K562 (cell line): ENCODE measurements around the gene AGAP3. TPM values are rescaled to one million over a fixed set of nuclear protein-coding genes. Genes with fewer than 3 reads are reported as not detected.

ENCODE experiments used
- ATAC-seq: fragments of 200-7000 bp; cut with Tn5 transposase; 3 replicates; pipeline ENCODE4 v1.9.1; 2020; ENCODE audit warnings: moderate library complexity
- BruUV-seq: library from RNA; stranded (reverse); fragments of 400-500 nt; replicated peaks from 2 replicates; lab custom pipeline; 2021; lab: Mats Ljungman, UMichigan
- CTCF ChIA-PET: fragments of 300-600 bp; formaldehyde crosslinking; extraction: SDS; loops from one replicate; lab custom pipeline; 2021; ENCODE audit warnings: low intra/inter-chr PET ratio; lab: Yijun Ruan, JAX
- POLR2A ChIA-PET: fragments of 300-600, 350-650 bp; sonication (Branson Sonifier 250); formaldehyde crosslinking; extraction: SDS; loops from one replicate; lab custom pipeline; 2021; ENCODE audit warnings: antibody characterized with exemption, inconsistent platforms; lab: Yijun Ruan, JAX
- DNase-seq, 4 experiments: peaks; one replicate each; pipeline versions ENCODE4 v3.0.0 to v3.0.0-alpha.2; 2011 to 2018; ENCODE audit warnings: low spot score in 3 of 4, mixed read lengths in 3 of 4; ENCODE audit errors: extremely low read depth in 1 of 4
- FAIRE-seq: peaks from 2 replicates; lab custom pipeline; 2011; peaks lifted over from hg19 to GRCh38; lab: Jason Lieb, UNC
- H2AFZ ChIP-seq: 2 replicates; pipeline ENCODE4 v1.6.0; 2011; ENCODE audit warnings: low read depth, low read length, control low read depth, inconsistent platforms
- H3K27ac ChIP-seq: fragments of 200-600 bp; 3 replicates; pipeline ENCODE4 v1.8.0; 2011; ENCODE audit warnings: low read depth, mild to moderate bottlenecking, control low read depth, inconsistent platforms, low read length, moderate library complexity, mixed read lengths; ENCODE audit errors: extremely low read depth
- H3K27me3 ChIP-seq, 2 experiments: fragments of 300-600 bp in 1 of 2; 2 replicates in 1 of 2; 3 replicates in 1 of 2; pipeline versions ENCODE4 v1.6.0 to v1.8.0; 2011; ENCODE audit warnings: inconsistent platforms in 2 of 2, low read length in 2 of 2, mild to moderate bottlenecking in 1 of 2, mixed read lengths in 1 of 2, moderate library complexity in 1 of 2; ENCODE audit not compliant: control insufficient read depth in 2 of 2, insufficient read depth in 2 of 2
- H3K36me3 ChIP-seq: fragments of 300-600 bp; 3 replicates; pipeline ENCODE4 v1.8.0; 2011; ENCODE audit warnings: mild to moderate bottlenecking, low read length, inconsistent platforms; ENCODE audit not compliant: control insufficient read depth, insufficient read depth
- H3K4me1 ChIP-seq, 2 experiments: fragments of 200-600 bp in 1 of 2; replicated peaks in 1 of 2; 2 replicates in 1 of 2; 3 replicates in 1 of 2; pipeline versions ENCODE4 v1.5.1 to v1.8.0; 2011; ENCODE audit warnings: inconsistent platforms in 2 of 2, low read length in 2 of 2, mild to moderate bottlenecking in 1 of 2, mixed read lengths in 1 of 2, moderate library complexity in 1 of 2; ENCODE audit not compliant: control insufficient read depth in 2 of 2, insufficient read depth in 2 of 2
- H3K4me2 ChIP-seq: 2 replicates; pipeline ENCODE4 v1.6.1; 2011; ENCODE audit warnings: low read length, control low read depth, inconsistent platforms, mixed read lengths; ENCODE audit not compliant: insufficient read depth
- H3K4me3 ChIP-seq: fragments of 200-600 bp; sonication (generic), shearing (Covaris generic); 2 replicates; pipeline ENCODE4 v1.5.1; 2016; ENCODE audit warnings: control low read depth, inconsistent platforms
- H3K79me2 ChIP-seq: fragments of 200-600 bp; 3 replicates; pipeline ENCODE4 v1.8.0; 2011; ENCODE audit warnings: low read length, inconsistent platforms; ENCODE audit not compliant: control insufficient read depth, insufficient read depth
- H3K9ac ChIP-seq, 2 experiments: 2 replicates each; pipeline versions ENCODE4 v1.6.0 to v1.6.1; 2011; ENCODE audit warnings: low read depth in 2 of 2, low read length in 2 of 2, control low read depth in 1 of 2, inconsistent platforms in 1 of 2, mild to moderate bottlenecking in 1 of 2, mixed read lengths in 1 of 2; ENCODE audit not compliant: insufficient read depth in 1 of 2
- H3K9me1 ChIP-seq: one replicate; pipeline ENCODE4 v1.6.0; 2011; ENCODE audit warnings: inconsistent platforms, mild to moderate bottlenecking, low read length, moderate library complexity; ENCODE audit not compliant: control insufficient read depth, insufficient read depth
- H3K9me3 ChIP-seq: replicated peaks from 2 replicates; pipeline ENCODE4 v1.5.1; 2011; ENCODE audit warnings: low read depth, low read length, inconsistent platforms; ENCODE audit not compliant: control insufficient read depth, insufficient read depth
- H4K20me1 ChIP-seq: replicated peaks from 2 replicates; pipeline ENCODE4 v1.6.1; 2011; ENCODE audit warnings: low read length, inconsistent platforms, mixed read lengths; ENCODE audit not compliant: control insufficient read depth, insufficient read depth
- CHD2 ChIP-seq: IDR thresholded peaks from 2 replicates; pipeline ENCODE4 v1.6.1; 2011; ENCODE audit warnings: low read depth, low read length
- MAX ChIP-seq: sonication (generic); formaldehyde crosslinking; IDR thresholded peaks from 2 replicates; pipeline ENCODE4 v1.9.0; 2022; ENCODE audit warnings: mild to moderate bottlenecking, missing genetic modification reagents
- POLR2AphosphoS5 ChIP-seq: IDR thresholded peaks from 2 replicates; pipeline ENCODE4 v1.6.1; 2011; ENCODE audit warnings: mild to moderate bottlenecking, low read depth, low read length, moderate library complexity; ENCODE audit not compliant: control insufficient read depth, insufficient read depth
- POLR2G ChIP-seq: fragments of 200-400 bp; formaldehyde crosslinking; IDR thresholded peaks from 2 replicates; pipeline ENCODE4 v1.6.1; 2017; ENCODE audit warnings: low read depth, mild to moderate bottlenecking, antibody characterized with exemption, low read length, moderate library complexity
- RBFOX2 ChIP-seq: fragments of 200-400 bp; formaldehyde crosslinking; IDR thresholded peaks from 2 replicates; pipeline ENCODE4 v1.6.1; 2017; ENCODE audit warnings: low read depth, mild to moderate bottlenecking, low read length, moderate library complexity
- ZSCAN29 ChIP-seq: fragments of 450-650 bp; IDR thresholded peaks from 2 replicates; pipeline ENCODE4 v1.6.1; 2017
- WGBS: fragments of 100-300 bp; shearing (Covaris generic); methylation state at CpG from one replicate; pipeline ENCODE4 v1.1.6; 2016; ENCODE audit warnings: low coverage, mixed read lengths; ENCODE audit not compliant: insufficient coverage; ENCODE audit errors: missing lambda C conversion rate; 5-methylcytosine and 5-hydroxymethylcytosine counted together
- in situ Hi-C: fragments of 300-500 bp; cut with MboI; formaldehyde crosslinking; loops from 4 replicates; pipeline ENCODE4 v1.15.0; 2018; ENCODE audit warnings: inconsistent platforms, mixed read lengths
- intact Hi-C: fragments of 100-400 bp; cut with micrococcal nuclease; formaldehyde crosslinking; loops from 2 replicates; pipeline ENCODE4 v1.14.2; 2022
- polyA plus RNA-seq, 8 experiments: library from polyadenylated mRNA; depleted of rRNA in 4 of 8; stranded (reverse) in 5 of 8; unstranded in 3 of 8; fragments of >200 nt; fragmentation: Nextera tagmentation in 2 of 8; fragmentation: Illumina TruSeq in 1 of 8; extraction: Ambion mirVana in 2 of 8; extraction: Trizol in 1 of 8; gene quantifications; 2 replicates each; pipeline versions ENCODE4 v1.2.1 to v1.2.3, GENCODE V29; 2011 to 2014; ENCODE audit warnings: inconsistent platforms in 1 of 8, missing spikeins in 1 of 8
- total RNA-seq, 7 experiments: library from RNA; depleted of rRNA in 6 of 7; stranded (reverse); fragments of >200 nt in 6 of 7; fragmentation: Illumina TruSeq in 2 of 7; extraction: Trizol in 2 of 7; gene quantifications; 2 replicates each; pipeline versions ENCODE4 v1.2.1 to v1.2.3, GENCODE V29; 2011 to 2021; ENCODE audit warnings: low replicate concordance in 1 of 7

AGAP3 gene
- total and polyA plus RNA-seq, 9 of the 15 experiments (the other 6 are each of a cell fraction or from before 2014, with no cell fraction given), result 3.4 to 208 (median 62.2) TPM

GRCh38 chr7:151069841-151070573 is 16.3 kb upstream of the AGAP3 start:
- H3K9ac ChIP-seq, result peak overlapping the region in 1 of 2 experiments; percentile 69; a peak in 2 of 4 replicates
- 91% methylated on average over 16 of the region's 17 CpGs for WGBS
- no peak for ATAC-seq

More at GRCh38 chr7:151069841-151070573, 16.3 kb upstream of the AGAP3 start:
- Histone ChIP-seq H3K4me2 (no peak overlapping the region), H3K27me3 (no peaks in the 10 kb centered on the region), H3K27ac (no peak overlapping the region), H2AFZ (no peak overlapping the region), H3K9me3 (no peaks in the 10 kb centered on the region), H3K4me3 (no peak overlapping the region), H3K79me2 (peaks cover 8% of the 10 kb centered on the region), H3K36me3 (peaks cover 96% of the 10 kb centered on the region), H4K20me1 (no peaks in the 10 kb centered on the region; the same call in 1 of the 2 replicates), H3K9me1 (no peaks in the 10 kb centered on the region), H3K4me1 (peaks cover 0 to 45% of the 10 kb centered on the region in 2 experiments; a peak in 1 of 5 replicates)
- no peak for TF ChIP-seq POLR2AphosphoS5
- no peak for TF ChIP-seq ZSCAN29
- 0 out of 2 replicates have a peak, but pooled peaks have one; percentile 2 for TF ChIP-seq MAX
- no peak for TF ChIP-seq CHD2
- peak; percentile 26; the same call in 1 of the 2 replicates for TF ChIP-seq RBFOX2
- peak; percentile 47 for TF ChIP-seq POLR2G
- DNase-seq (no peak), FAIRE-seq (no peak)
- in situ Hi-C loops, result no loop called here
- POLR2A ChIA-PET, result interaction anchor here (0.8 to 3.2 kb wide), 4 partner anchors 9 to 53 kb away, joined by 4 to 18 read pairs (median 11); partner anchors contain the start of gene FASTK
- no TSS peak for BruUV-seq
- intact Hi-C loops, result no loop called here
- CTCF ChIA-PET, result no interaction called here
